Tongue (tissue), 2 donors: ENCODE measurements around the gene TGFB1. TPM values are rescaled to one million over a fixed set of nuclear protein-coding genes. Genes with fewer than 3 reads are reported as not detected.

ENCODE experiments used
- DNase-seq: peaks from one replicate; pipeline ENCODE4 v3.0.0-alpha.2; 2015
- total RNA-seq: library from RNA; depleted of rRNA; stranded (reverse); fragments of >200 nt; gene quantifications from one replicate; pipeline ENCODE4 v1.2.3, GENCODE V29; 2014

TGFB1 gene
- total RNA-seq, 1 donor from 2014 or later, result 12.2 TPM

GRCh38 chr19:41321204-41321599, 32.5 kb downstream of the TGFB1 start:
- DNase-seq, result no peak

DNA sequence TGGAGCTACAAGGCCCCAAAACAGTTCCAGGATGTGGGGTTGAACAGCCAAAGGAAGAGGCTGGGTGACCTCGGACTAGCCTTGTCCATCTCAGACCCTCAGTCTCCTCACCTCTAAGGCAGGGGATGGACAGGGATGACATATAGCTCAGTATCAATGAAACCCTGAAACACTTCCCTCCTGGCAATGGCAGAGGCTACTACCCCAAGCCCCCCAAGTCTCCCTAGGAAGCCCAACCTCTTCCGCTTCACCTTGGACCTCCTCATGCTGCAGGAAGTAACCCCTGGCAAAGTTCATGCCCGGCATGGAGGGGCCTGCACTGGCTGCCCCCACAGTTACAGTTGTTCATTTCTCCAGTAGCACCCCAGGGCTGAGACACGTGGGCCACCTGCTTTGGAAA, 33.2 kb downstream of the TGFB1 start:
- no peak for DNase-seq

GRCh38 chr19:41320185-41320518, 33.6 kb downstream of the TGFB1 start:
- no peak for DNase-seq

DNA sequence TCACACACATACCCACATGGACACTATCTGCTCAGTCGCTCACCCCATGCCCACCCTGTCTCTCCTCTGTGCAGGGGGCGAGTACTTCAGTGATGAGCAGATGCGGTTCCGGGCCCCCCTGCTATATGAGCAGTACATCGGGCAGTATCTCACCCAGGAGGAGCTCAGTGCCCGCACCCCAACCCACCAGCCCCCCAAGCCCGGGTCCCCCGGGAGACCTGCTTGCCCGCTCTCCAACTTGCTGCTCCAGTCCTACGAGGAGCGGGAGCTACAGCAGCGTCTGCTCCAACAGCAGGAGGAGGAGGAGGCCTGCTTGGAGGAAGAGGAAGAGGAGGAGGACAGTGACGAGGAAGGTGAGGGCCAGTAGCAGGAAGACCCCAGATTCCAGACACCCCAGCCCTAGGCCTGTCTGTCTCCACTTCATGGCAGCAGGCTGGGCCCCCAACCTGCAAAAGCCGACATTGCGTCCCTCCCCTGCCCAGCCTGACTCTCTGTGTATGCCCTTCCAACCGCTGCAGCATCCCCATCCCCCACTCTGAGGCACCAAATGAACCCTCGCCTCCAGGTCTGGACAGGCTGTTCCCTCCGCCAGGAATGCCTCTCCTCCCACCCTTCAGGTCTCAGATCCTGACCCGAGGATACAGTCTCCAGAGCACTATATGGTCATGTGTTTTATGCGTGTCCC, 34.1 kb downstream of the TGFB1 start:
- DNase-seq, result no peak

- DNase-seq, result no peak
These were observed 34.8 kb downstream of the TGFB1 start for GRCh38 chr19:41318696-41319499.

- DNase-seq, result no peak
These were observed 37.3 kb downstream of the TGFB1 start for GRCh38 chr19:41316306-41316920.

GRCh38 chr19:41311613-41312012, 42.1 kb downstream of the TGFB1 start:
- no peak for DNase-seq

GRCh38 chr19:41311072-41311471, 42.6 kb downstream of the TGFB1 start:
- DNase-seq, result no peak

GRCh38 chr19:41310033-41310831, 43.5 kb downstream of the TGFB1 start, which contains the start of gene CCDC97:
CCDC97 (plus strand) TSS chr19:41310172; CDS start chr19:41310311, 139 bp downstream.
- DNase-seq, result peak; percentile 97

DNA sequence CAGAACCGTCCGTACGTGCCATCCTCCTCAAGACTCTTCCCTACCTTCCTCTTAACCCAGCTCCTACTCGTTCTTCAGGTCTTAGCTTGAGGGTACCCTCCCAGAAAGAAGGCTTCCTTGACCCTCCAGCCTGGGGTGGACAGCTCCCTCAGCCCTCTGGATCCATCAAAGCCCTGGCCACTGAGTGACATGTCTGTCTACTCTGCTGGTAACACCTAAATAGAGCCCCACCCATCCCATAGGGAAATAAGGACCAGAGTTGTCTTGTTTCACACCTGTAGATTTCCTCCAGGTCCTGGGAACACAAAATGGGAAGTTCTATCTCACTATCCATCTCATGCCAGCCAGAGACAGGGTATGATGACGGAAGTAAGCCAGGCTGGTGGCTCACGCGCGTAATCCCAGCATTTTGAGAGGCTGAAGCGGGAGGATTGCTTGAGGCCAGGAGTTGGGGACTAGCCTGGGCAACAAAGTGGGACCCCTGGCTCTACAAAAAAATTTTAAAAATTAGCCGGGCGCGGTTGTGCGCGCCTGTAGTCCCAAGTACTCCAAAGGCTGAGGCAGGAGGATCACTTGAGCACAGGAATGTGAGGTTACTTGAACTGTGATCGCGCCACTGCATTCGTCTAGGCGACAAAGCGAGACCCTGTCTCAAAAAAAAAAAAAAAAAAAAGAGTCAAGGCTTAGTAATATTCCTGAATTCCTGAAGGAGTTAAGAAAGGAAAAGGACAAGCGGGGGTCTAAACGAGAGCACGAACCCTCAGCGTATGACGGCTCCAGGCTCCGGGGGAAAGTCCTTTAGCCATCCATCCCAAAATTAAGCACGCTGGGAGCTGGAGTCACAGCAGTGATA, 44.3 kb downstream of the TGFB1 start:
- DNase-seq, result peak; percentile 24

DNA sequence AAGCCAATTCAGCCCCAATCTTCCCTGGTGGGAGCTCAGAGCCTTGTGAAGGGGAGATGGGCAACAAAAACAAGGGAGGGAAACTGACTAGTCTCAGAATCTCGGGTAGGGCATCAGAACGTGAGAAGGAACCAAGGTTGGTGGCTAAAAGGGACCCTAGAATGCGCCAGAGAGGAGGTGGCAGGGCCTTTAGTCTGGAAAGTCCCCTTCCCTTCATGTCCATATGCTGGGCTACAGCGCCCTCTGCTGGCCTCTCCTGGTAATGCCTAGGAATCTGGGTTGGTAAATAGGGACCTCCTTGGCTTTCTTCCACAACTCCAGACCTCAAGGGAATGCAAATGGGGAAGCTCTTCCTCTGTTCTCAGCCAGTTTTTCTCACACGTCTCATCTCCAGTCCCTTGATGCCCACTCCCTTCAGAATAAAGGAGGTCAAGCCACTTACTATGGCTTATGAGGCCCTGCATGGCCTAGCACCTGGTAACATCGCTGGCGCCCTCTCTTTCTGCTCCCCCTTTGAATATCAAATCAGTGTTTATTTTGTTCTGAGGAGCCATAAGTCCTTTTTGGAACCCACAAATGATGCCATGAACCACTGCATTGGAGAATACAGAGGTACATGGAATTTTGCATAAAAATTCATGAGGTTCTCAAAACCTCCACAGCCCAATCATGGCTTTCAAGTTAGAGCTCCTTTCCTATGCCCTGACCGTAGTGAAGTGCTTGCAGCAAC, 45.1 kb downstream of the TGFB1 start:
- peak; percentile 97 for DNase-seq

GRCh38 chr19:41307954-41308449, 45.7 kb downstream of the TGFB1 start:
- peak; percentile 79 for DNase-seq

GRCh38 chr19:41307090-41307875, 46.4 kb downstream of the TGFB1 start:
- DNase-seq, result no peak

DNA sequence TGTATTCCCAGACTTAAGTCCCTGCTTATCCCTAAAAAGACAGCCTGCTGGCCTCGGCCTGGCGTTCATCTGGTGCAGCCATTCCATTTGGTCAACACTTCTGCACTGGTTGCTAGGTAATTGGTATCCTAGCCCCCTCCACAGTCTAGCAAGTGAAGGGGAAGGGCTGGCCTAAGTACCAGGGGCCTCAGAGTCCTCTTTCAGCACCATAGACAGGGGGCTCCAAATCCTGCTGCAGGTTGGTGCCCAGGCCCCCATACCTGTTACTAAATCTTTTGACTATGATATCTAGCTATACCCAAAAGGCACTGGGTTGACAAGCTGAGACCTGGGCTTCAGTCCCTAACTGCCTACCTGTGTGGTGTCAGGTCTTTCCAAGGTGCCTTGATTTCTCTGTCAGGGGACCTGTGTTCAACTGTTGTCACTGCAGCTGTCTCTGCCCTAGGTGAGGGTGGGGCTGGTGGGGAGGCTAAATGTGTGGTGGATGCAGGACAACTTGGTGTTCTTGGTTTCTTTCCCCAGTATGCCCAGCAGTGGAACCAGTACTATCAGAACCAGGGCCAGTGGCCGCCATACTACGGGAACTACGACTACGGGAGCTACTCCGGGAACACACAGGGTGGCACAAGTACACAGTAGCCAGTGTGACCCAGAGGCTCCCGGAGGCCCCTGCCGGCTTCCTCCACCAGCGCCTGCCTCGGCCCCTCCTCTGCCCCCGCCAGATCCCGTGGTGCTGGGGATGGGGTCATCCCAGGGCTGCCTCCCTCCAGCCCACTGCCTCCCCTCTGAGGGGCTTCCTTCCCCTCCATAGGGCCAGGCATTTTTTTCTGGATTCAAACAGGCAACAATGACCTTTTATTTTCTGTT, 47.6 kb downstream of the TGFB1 start:
- no peak for DNase-seq

DNA sequence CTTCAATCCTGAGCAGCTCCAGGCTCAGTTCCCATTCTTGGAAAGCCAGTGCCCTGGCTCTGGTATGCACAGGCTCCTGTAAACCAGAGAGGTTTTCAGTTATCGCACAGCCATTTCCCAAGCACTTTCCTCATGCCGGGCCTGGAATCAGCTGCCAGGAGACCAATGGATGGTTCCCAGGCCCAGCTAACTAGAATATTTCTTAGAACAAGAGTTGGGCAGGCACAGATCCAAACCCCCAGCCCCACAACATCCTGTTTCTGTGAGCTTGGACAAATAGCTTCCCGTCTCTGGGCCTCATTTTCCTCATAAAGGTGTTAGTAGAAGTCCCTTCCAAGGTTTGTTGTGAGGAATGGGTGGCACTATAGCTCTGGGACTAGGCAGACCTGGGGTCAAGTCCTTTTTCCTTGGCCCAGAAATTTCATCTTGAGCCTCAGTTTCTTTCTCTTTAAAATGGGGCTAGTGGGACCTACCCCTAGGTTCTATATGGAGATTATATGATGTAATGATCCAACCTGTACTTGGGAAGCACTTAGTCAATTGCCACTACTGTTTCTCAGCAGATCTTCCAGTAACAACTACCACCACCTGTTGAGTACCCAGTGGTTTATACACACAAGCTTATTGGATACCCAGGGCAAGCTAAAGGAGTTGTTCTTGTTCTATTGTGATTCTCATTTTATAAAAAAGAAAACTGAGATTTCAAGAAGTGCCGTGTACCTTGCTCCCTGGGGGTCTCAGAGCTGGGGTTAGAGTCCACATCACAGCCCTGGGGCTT, 48.8 kb downstream of the TGFB1 start:
- DNase-seq, result no peak

DNA sequence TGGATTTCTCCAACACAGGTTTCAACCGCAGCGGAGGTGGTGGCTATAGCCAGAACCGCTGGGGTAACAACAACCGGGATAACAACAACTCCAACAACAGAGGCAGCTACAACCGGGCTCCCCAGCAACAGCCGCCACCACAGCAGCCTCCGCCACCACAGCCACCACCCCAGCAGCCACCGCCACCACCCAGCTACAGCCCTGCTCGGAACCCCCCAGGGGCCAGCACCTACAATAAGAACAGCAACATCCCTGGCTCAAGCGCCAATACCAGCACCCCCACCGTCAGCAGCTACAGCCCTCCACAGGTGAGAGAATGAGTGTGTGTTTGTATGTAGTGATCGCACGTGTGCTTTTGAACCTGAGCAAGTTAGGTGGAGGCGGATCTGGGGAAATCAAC, 49.8 kb downstream of the TGFB1 start:
- DNase-seq, result no peak

- DNase-seq, result no peak
These were observed 50.9 kb downstream of the TGFB1 start for GRCh38 chr19:41302624-41303351.
